Umbilical cord (tissue), 2 donors: Measurements from ENCODE around the gene ANKFN1. TPM values are rescaled to one million over a fixed set of nuclear protein-coding genes. Genes with fewer than 3 reads are reported as not detected.
"Not testable (repeated sequence)": the region's sequence is repeated elsewhere in the genome, so short reads cannot be mapped to it uniquely, and the experiment has no call there.

Experiments
- DNase-seq: peaks from one replicate; pipeline ENCODE4 v3.0.0-alpha.2; 2015; ENCODE audit warnings: low spot score
- total RNA-seq: library from RNA; depleted of rRNA; stranded (reverse); fragments of >200 nt; gene quantifications from one replicate; pipeline ENCODE4 v1.2.3, GENCODE V29; 2014; ENCODE audit warnings: low replicate concordance; ENCODE audit not compliant: insufficient read depth

The ANKFN1 gene
- total RNA-seq, 1 donor from 2014 or later, result 12.5 TPM

GRCh38 chr17:56325313-56326000 lies 172.2 kb downstream of the ANKFN1 start:
- peak; percentile 16 for DNase-seq

- no peak for DNase-seq
Observed at GRCh38 chr17:56326001-56326359, 172.7 kb downstream of the ANKFN1 start.

GRCh38 chr17:56347639-56348038 lies 194.4 kb downstream of the ANKFN1 start:
- no peak for DNase-seq

GRCh38 chr17:56350592-56350991 lies 197.3 kb downstream of the ANKFN1 start:
- DNase-seq, result no peak

- no peak for DNase-seq
Observed at GRCh38 chr17:56351675-56352074, 198.4 kb downstream of the ANKFN1 start.

GRCh38 chr17:56358651-56359050 lies 205.4 kb downstream of the ANKFN1 start:
- DNase-seq, result no peak

- no peak for DNase-seq
Observed at GRCh38 chr17:56359518-56359917, 206.2 kb downstream of the ANKFN1 start.

- DNase-seq, result no peak
Observed at GRCh38 chr17:56367366-56367765, 214.1 kb downstream of the ANKFN1 start.

- DNase-seq, result no peak
Observed at GRCh38 chr17:56373981-56374833, 220.9 kb downstream of the ANKFN1 start.

GRCh38 chr17:56389356-56389755 lies 236.1 kb downstream of the ANKFN1 start:
- DNase-seq, result no peak

GRCh38 chr17:56392321-56392720 lies 239.0 kb downstream of the ANKFN1 start:
- DNase-seq, result no peak

- DNase-seq, result no peak
Observed at GRCh38 chr17:56393156-56393555, 239.9 kb downstream of the ANKFN1 start.

GRCh38 chr17:56395787-56396186 lies 242.5 kb downstream of the ANKFN1 start:
- no peak for DNase-seq

GRCh38 chr17:56407086-56407485 lies 253.8 kb downstream of the ANKFN1 start:
- DNase-seq, result no peak

GRCh38 chr17:56412356-56412755 lies 259.1 kb downstream of the ANKFN1 start:
- not testable (repeated sequence) for DNase-seq

- no peak for DNase-seq
Observed at GRCh38 chr17:56416682-56417351, 263.5 kb downstream of the ANKFN1 start.

- no peak for DNase-seq
Observed at GRCh38 chr17:56424005-56424404, 270.7 kb downstream of the ANKFN1 start.

GRCh38 chr17:56424543-56425044 lies 271.3 kb downstream of the ANKFN1 start:
- DNase-seq, result peak; percentile 31

- DNase-seq, result no peak
Observed at GRCh38 chr17:56425483-56425882, 272.2 kb downstream of the ANKFN1 start.

GRCh38 chr17:56426901-56427300 lies 273.6 kb downstream of the ANKFN1 start:
- DNase-seq, result no peak

- peak; percentile 19 for DNase-seq
Observed at GRCh38 chr17:56431736-56432135, 278.5 kb downstream of the ANKFN1 start.

GRCh38 chr17:56432443-56432842 lies 279.2 kb downstream of the ANKFN1 start:
- no peak for DNase-seq
